HepG2 (cell line): ENCODE results near the gene TMEM190. TPM values are rescaled to one million over a fixed set of nuclear protein-coding genes. Genes with fewer than 3 reads are reported as not detected.

Source experiments
- ARNT ChIP-seq: fragments of 450-650 bp; IDR thresholded peaks from 2 replicates; pipeline ENCODE4 v1.6.1; 2017
- BORCS8-MEF2B ChIP-seq: sonication (generic); formaldehyde crosslinking; IDR thresholded peaks from 2 replicates; pipeline ENCODE4 v1.8.0; 2022; ENCODE audit warnings: mild to moderate bottlenecking, missing genetic modification reagents
- CCDC6 ChIP-seq: sonication (generic); formaldehyde crosslinking; IDR thresholded peaks from 2 replicates; pipeline ENCODE4 v1.8.1; 2022; ENCODE audit warnings: mild to moderate bottlenecking, missing genetic modification reagents, moderate library complexity
- FOXA3 ChIP-seq: IDR thresholded peaks from 2 replicates; pipeline ENCODE4 v1.6.1; 2016; ENCODE audit warnings: missing genetic modification reagents, missing compliant biosample characterization
- IRF2 ChIP-seq: IDR thresholded peaks from 2 replicates; pipeline ENCODE4 v1.6.1; 2018; ENCODE audit warnings: missing genetic modification reagents, missing compliant biosample characterization
- KDM4B ChIP-seq: sonication (generic); formaldehyde crosslinking; IDR thresholded peaks from 2 replicates; pipeline ENCODE4 v1.4.0; 2020; ENCODE audit warnings: missing genetic modification reagents
- RORA ChIP-seq: sonication (generic); formaldehyde crosslinking; IDR thresholded peaks from 2 replicates; pipeline ENCODE4 v1.5.0; 2020; ENCODE audit warnings: mild to moderate bottlenecking, missing genetic modification reagents, moderate library complexity
- SOX13 ChIP-seq, 3 experiments: fragments of 450-650 bp in 1 of 3; sonication (generic) in 1 of 3; formaldehyde crosslinking in 1 of 3; IDR thresholded peaks in 2 of 3; conservative IDR thresholded peaks in 1 of 3; 2 replicates each; pipeline versions ENCODE4 v1.5.0 to v1.6.1; 2016 to 2020; ENCODE audit warnings: antibody characterized with exemption in 1 of 3, mild to moderate bottlenecking in 1 of 3, missing compliant biosample characterization in 1 of 3, missing genetic modification reagents in 1 of 3, moderate library complexity in 1 of 3
- TAF15 ChIP-seq: fragments of 200-400 bp; formaldehyde crosslinking; IDR thresholded peaks from one replicate; pipeline ENCODE4 v1.6.1; 2018; ENCODE audit warnings: mild to moderate bottlenecking, low read depth, low read length; ENCODE audit not compliant: poor library complexity, severe bottlenecking
- TBP ChIP-seq: sonication (generic); formaldehyde crosslinking; IDR thresholded peaks from 2 replicates; pipeline ENCODE4 v1.5.0; 2020; ENCODE audit warnings: missing genetic modification reagents
- THAP9 ChIP-seq: sonication (generic); formaldehyde crosslinking; IDR thresholded peaks from 2 replicates; pipeline ENCODE4; 2020; ENCODE audit warnings: missing genetic modification reagents, mild to moderate bottlenecking, borderline replicate concordance
- ZC3H13 ChIP-seq: sonication (generic); formaldehyde crosslinking; IDR thresholded peaks from 2 replicates; pipeline ENCODE4 v1.8.1; 2023; ENCODE audit warnings: mild to moderate bottlenecking, missing genetic modification reagents, moderate library complexity
- ZMYM2 ChIP-seq: sonication (generic); formaldehyde crosslinking; IDR thresholded peaks from 2 replicates; pipeline ENCODE4 v1.8.0; 2022; ENCODE audit warnings: mild to moderate bottlenecking, missing genetic modification reagents
- ZNF275 ChIP-seq: sonication (generic); formaldehyde crosslinking; IDR thresholded peaks from 2 replicates; pipeline ENCODE4 v1.8.0; 2022; ENCODE audit warnings: missing genetic modification reagents, mild to moderate bottlenecking, inconsistent platforms, borderline replicate concordance
- ZNF557 ChIP-seq: sonication (generic); formaldehyde crosslinking; IDR thresholded peaks from 2 replicates; pipeline ENCODE4 v1.4.0; 2020; ENCODE audit warnings: missing genetic modification reagents
- ZNF7 ChIP-seq: IDR thresholded peaks from 2 replicates; pipeline ENCODE4 v1.6.1; 2016; ENCODE audit warnings: missing biosample characterization, missing genetic modification reagents
- ZNF775 ChIP-seq: sonication (generic); formaldehyde crosslinking; IDR thresholded peaks from 2 replicates; pipeline ENCODE4 v1.4.0; 2020; ENCODE audit warnings: missing genetic modification reagents, mild to moderate bottlenecking, moderate library complexity, borderline replicate concordance
- ZNF784 ChIP-seq: sonication (generic); formaldehyde crosslinking; IDR thresholded peaks from 2 replicates; pipeline ENCODE4 v1.5.1; 2020; ENCODE audit warnings: missing genetic modification reagents, mild to moderate bottlenecking, borderline replicate concordance
- polyA plus RNA-seq, 8 experiments: library from polyadenylated mRNA; depleted of rRNA in 3 of 8; stranded (reverse) in 7 of 8; unstranded in 1 of 8; fragments of >200 nt; fragmentation: Illumina TruSeq in 4 of 8; extraction: Trizol in 4 of 8; gene quantifications; 2 replicates each; pipeline versions ENCODE4 v1.2.1 to v1.2.3, GENCODE V29; 2011 to 2016; ENCODE audit warnings: low read depth in 4 of 8, missing spikeins in 1 of 8, mixed read lengths in 1 of 8; ENCODE audit not compliant: insufficient read depth in 1 of 8
- total RNA-seq, 5 experiments: library from RNA; depleted of rRNA; stranded (reverse); fragments of >200 nt; fragmentation: Illumina TruSeq; extraction: Trizol; gene quantifications; 2 replicates each; pipeline ENCODE4 v1.2.3, GENCODE V29; 2016; ENCODE audit warnings: low read depth in 1 of 5
- TF ChIP-seq, protein P1 (sequence below): sonication (generic); formaldehyde crosslinking; IDR thresholded peaks from 2 replicates; pipeline ENCODE4 v1.4.0; 2020; ENCODE audit warnings: missing genetic modification reagents, borderline replicate concordance
- TF ChIP-seq, protein P2 (sequence below): IDR thresholded peaks from 2 replicates; pipeline ENCODE4 v1.6.1; 2016; ENCODE audit warnings: low read depth

TMEM190 gene
- total and polyA plus RNA-seq, 2 of the 13 experiments (the other 11 are each of a cell fraction or from before 2014, with no cell fraction given), result 0.35 to 0.83 TPM

DNA sequence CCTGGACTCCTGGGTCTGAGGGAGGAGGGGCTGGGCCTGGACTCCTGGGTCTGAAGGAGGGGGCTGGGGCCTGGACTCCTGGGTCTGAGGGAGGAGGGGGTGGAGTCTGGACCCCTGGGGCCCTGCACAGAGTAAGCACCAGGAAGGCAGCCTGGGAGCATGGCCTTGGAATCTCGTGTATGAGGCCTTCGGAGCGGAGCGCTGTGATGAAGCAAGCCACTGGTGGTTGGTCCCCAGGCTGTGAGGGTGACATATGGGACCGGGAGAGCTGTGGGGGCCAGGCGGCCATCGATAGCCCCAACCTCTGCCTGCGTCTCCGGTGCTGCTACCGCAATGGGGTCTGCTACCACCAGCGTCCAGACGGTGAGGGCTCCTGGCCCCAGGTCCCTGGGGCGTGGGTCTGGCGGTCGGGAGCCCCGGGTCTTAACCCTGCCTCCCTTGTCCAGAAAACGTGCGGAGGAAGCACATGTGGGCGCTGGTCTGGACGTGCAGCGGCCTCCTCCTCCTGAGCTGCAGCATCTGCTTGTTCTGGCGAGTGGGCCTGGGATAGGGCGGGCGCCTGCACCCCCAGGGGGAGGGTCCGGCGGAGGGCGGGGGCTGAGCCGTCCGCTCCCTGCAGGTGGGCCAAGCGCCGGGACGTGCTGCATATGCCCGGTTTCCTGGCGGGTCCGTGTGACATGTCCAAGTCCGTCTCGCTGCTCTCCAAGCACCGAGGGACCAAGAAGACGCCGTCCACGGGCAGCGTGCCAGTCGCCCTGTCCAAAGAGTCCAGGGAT lies 918 bp downstream of the TMEM190 start (continued):
- no peak for TF ChIP-seq ZNF784 (CRISPR knock-in tag)
- TF ChIP-seq IRF2, result no peak
- 0 out of 2 replicates have a peak, but pooled peaks have one; percentile 9 for TF ChIP-seq THAP9 (CRISPR knock-in tag)
- TF ChIP-seq, protein P1, sequence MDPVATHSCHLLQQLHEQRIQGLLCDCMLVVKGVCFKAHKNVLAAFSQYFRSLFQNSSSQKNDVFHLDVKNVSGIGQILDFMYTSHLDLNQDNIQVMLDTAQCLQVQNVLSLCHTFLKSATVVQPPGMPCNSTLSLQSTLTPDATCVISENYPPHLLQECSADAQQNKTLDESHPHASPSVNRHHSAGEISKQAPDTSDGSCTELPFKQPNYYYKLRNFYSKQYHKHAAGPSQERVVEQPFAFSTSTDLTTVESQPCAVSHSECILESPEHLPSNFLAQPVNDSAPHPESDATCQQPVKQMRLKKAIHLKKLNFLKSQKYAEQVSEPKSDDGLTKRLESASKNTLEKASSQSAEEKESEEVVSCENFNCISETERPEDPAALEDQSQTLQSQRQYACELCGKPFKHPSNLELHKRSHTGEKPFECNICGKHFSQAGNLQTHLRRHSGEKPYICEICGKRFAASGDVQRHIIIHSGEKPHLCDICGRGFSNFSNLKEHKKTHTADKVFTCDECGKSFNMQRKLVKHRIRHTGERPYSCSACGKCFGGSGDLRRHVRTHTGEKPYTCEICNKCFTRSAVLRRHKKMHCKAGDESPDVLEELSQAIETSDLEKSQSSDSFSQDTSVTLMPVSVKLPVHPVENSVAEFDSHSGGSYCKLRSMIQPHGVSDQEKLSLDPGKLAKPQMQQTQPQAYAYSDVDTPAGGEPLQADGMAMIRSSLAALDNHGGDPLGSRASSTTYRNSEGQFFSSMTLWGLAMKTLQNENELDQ (CRISPR knock-in tag), result no peak
- TF ChIP-seq, protein P2, sequence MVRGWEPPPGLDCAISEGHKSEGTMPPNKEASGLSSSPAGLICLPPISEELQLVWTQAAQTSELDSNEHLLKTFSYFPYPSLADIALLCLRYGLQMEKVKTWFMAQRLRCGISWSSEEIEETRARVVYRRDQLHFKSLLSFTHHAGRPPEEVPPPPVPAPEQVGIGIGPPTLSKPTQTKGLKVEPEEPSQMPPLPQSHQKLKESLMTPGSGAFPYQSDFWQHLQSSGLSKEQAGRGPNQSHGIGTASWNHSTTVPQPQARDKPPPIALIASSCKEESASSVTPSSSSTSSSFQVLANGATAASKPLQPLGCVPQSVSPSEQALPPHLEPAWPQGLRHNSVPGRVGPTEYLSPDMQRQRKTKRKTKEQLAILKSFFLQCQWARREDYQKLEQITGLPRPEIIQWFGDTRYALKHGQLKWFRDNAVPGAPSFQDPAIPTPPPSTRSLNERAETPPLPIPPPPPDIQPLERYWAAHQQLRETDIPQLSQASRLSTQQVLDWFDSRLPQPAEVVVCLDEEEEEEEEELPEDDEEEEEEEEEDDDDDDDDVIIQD, result no peak
- TF ChIP-seq ZNF775 (CRISPR knock-in tag), result no peak
- 0 out of 2 replicates have a peak, but pooled peaks have one; percentile 6 for TF ChIP-seq FOXA3 (CRISPR knock-in tag)
- TF ChIP-seq BORCS8-MEF2B (CRISPR knock-in tag), result peak; percentile 20; the same call in 1 of the 2 replicates
- TF ChIP-seq ZNF275 (CRISPR knock-in tag), result 0 out of 2 replicates have a peak, but pooled peaks have one; percentile 41
- no peak for TF ChIP-seq ZC3H13
- TF ChIP-seq KDM4B (CRISPR knock-in tag), result no peak
- TF ChIP-seq ZNF557 (CRISPR knock-in tag), result no peak
- no peak for TF ChIP-seq CCDC6 (CRISPR knock-in tag)
- TF ChIP-seq ARNT, result no peak
- no peak for TF ChIP-seq ZNF7 (CRISPR knock-in tag)
- no peak for TF ChIP-seq TBP
- TF ChIP-seq SOX13 (IDR thresholded peaks at IDR 0.05), result no peak
- TF ChIP-seq SOX13 (CRISPR knock-in tag; conservative IDR thresholded peaks at IDR 0.05 in 1 of 2, IDR thresholded peaks at IDR 0.05 in 1 of 2), result peak in 1 of 2 experiments; percentile 22; a peak in 1 of 4 replicates
- TF ChIP-seq TAF15, result no peak
- no peak for TF ChIP-seq ZMYM2 (CRISPR knock-in tag)
- TF ChIP-seq RORA (CRISPR knock-in tag), result no peak
